Smooth muscle cell (in vitro differentiated cells): ENCODE measurements around the gene SH3PXD2A. TPM values are rescaled to one million over a fixed set of nuclear protein-coding genes. Genes with fewer than 3 reads are reported as not detected.
A peak's percentile ranks its signal among the peaks of the same experiment; 100 is the strongest.

Experiments used
- DNase-seq: peaks from one replicate; lab custom pipeline; 2025; ENCODE audit not compliant: unreplicated experiment; lab: John Stamatoyannopoulos, UW
- H2AFZ ChIP-seq: fragments of 200-600 bp; sonication (generic); 2 replicates; pipeline ENCODE4 v1.6.0; 2016; ENCODE audit warnings: antibody characterized with exemption, low read depth, mild to moderate bottlenecking
- H3F3A ChIP-seq: fragments of 200-600 bp; sonication (generic); 2 replicates; pipeline ENCODE4 v1.6.0; 2017; ENCODE audit warnings: antibody characterized with exemption, low read depth
- H3K27ac ChIP-seq: fragments of 200-600 bp; sonication (generic); 2 replicates; pipeline ENCODE4 v1.5.1; 2016; ENCODE audit warnings: low read depth, mild to moderate bottlenecking
- H3K27me3 ChIP-seq: fragments of 200-600 bp; sonication (generic); 2 replicates; pipeline ENCODE4 v1.6.1; 2016; ENCODE audit warnings: low read depth, mild to moderate bottlenecking
- H3K36me3 ChIP-seq: fragments of 200-600 bp; sonication (generic); 2 replicates; pipeline ENCODE4 v1.5.1; 2016; ENCODE audit warnings: low read depth
- H3K4me1 ChIP-seq: fragments of 200-600 bp; sonication (generic); 2 replicates; pipeline ENCODE4 v1.5.1; 2016; ENCODE audit warnings: low read depth
- H3K4me2 ChIP-seq: fragments of 200-600 bp; sonication (generic); 2 replicates; pipeline ENCODE4 v1.6.0; 2016; ENCODE audit warnings: mild to moderate bottlenecking
- H3K4me3 ChIP-seq: fragments of 200-600 bp; sonication (generic); 2 replicates; pipeline ENCODE4 v1.5.1; 2016; ENCODE audit warnings: mild to moderate bottlenecking
- H3K79me2 ChIP-seq: fragments of 200-600 bp; sonication (generic); 2 replicates; pipeline ENCODE4 v1.6.0; 2016; ENCODE audit warnings: low read depth, mild to moderate bottlenecking
- H3K9ac ChIP-seq: fragments of 200-600 bp; sonication (generic); 2 replicates; pipeline ENCODE4 v1.6.0; 2016; ENCODE audit warnings: low read depth
- H3K9me3 ChIP-seq: fragments of 200-600 bp; sonication (generic); replicated peaks from 2 replicates; pipeline ENCODE4 v1.5.1; 2016; ENCODE audit warnings: low read depth
- H4K20me1 ChIP-seq: fragments of 200-600 bp; sonication (generic); 2 replicates; pipeline ENCODE4 v1.6.0; 2016; ENCODE audit warnings: low read depth
- CTCF ChIP-seq: fragments of 200-600 bp; sonication (generic); IDR thresholded peaks from 2 replicates; pipeline ENCODE4 v1.5.1; 2017; ENCODE audit warnings: borderline replicate concordance, mild to moderate bottlenecking, antibody characterized with exemption; ENCODE audit not compliant: insufficient read depth, poor library complexity, severe bottlenecking
- WGBS: methylation state at CpG from one replicate; pipeline ENCODE4 v1.1.7; 2016; ENCODE audit warnings: low lambda C conversion rate; 5-methylcytosine and 5-hydroxymethylcytosine counted together
- polyA plus RNA-seq: library from polyadenylated mRNA; unstranded; fragments of >200 nt; fragmentation: Nextera tagmentation; extraction: Ambion mirVana; gene quantifications from 2 replicates; pipeline ENCODE4 v1.2.1, GENCODE V29; 2016
- total RNA-seq: library from RNA; depleted of rRNA; stranded (reverse); fragments of >200 nt; gene quantifications from 2 replicates; pipeline ENCODE4 v1.2.3, GENCODE V29; 2014

SH3PXD2A gene
- total and polyA plus RNA-seq, 2 experiments from 2014 or later, result 30.1 to 37.9 TPM

GRCh38 chr10:103783681-103784080, 71.7 kb downstream of the SH3PXD2A start:
- Histone ChIP-seq H2AFZ (no peak overlapping the region), H3F3A (peaks cover 9% of the 10 kb centered on the region), H3K4me1 (peaks cover 8% of the 10 kb centered on the region), H3K4me2 (no peak overlapping the region), H3K27me3 (no peaks in the 10 kb centered on the region), H3K79me2 (peaks cover 11% of the 10 kb centered on the region), H3K9me3 (no peaks in the 10 kb centered on the region), H4K20me1 (peaks cover 82% of the 10 kb centered on the region), H3K27ac (no peak overlapping the region), H3K4me3 (no peak overlapping the region), H3K9ac (no peak overlapping the region), H3K36me3 (no peaks in the 10 kb centered on the region)
- WGBS, result 49% methylated on average over 7 of the region's 7 CpGs
- DNase-seq, result no peak
- no peak for TF ChIP-seq CTCF

- Histone ChIP-seq H3K4me3 (no peak overlapping the region), H3K9me3 (no peaks in the 10 kb centered on the region), H3K4me1 (peaks cover 8% of the 10 kb centered on the region), H3K27ac (peak overlapping the region; percentile 81), H3K36me3 (no peaks in the 10 kb centered on the region), H3K9ac (no peak overlapping the region), H4K20me1 (peaks cover 69% of the 10 kb centered on the region), H3K4me2 (peak overlapping the region; percentile 22), H3K79me2 (peaks cover 17% of the 10 kb centered on the region), H3K27me3 (no peaks in the 10 kb centered on the region), H3F3A (peaks cover 12% of the 10 kb centered on the region), H2AFZ (no peak overlapping the region)
- WGBS, result 43% methylated on average over 6 of the region's 6 CpGs
- TF ChIP-seq CTCF, result peak; percentile 43
- no peak for DNase-seq
Measured at GRCh38 chr10:103781329-103782061, 73.9 kb downstream of the SH3PXD2A start.

- peaks cover 17% of the 10 kb centered on the region for H3K79me2 ChIP-seq
- no peak overlapping the region for H3K9ac ChIP-seq
- no peak overlapping the region for H2AFZ ChIP-seq
- peaks cover 12% of the 10 kb centered on the region for H3F3A ChIP-seq
- peaks cover 8% of the 10 kb centered on the region for H3K4me1 ChIP-seq
- peak overlapping the region; percentile 22 for H3K4me2 ChIP-seq
- no peaks in the 10 kb centered on the region for H3K27me3 ChIP-seq
- H4K20me1 ChIP-seq, result peaks cover 59% of the 10 kb centered on the region
- WGBS, result 85% methylated on average over 8 of the region's 8 CpGs
- H3K36me3 ChIP-seq, result no peaks in the 10 kb centered on the region
- H3K4me3 ChIP-seq, result no peak overlapping the region
- peak overlapping the region; percentile 68 for H3K27ac ChIP-seq
- TF ChIP-seq CTCF, result no peak
- DNase-seq, result no peak
- no peaks in the 10 kb centered on the region for H3K9me3 ChIP-seq
Measured at GRCh38 chr10:103780242-103781149, 74.9 kb downstream of the SH3PXD2A start.
